HCT116 (cell line): ENCODE measurements around the gene CUEDC1. TPM values are rescaled to one million over a fixed set of nuclear protein-coding genes. Genes with fewer than 3 reads are reported as not detected.
A peak's percentile ranks its signal among the peaks of the same experiment; 100 is the strongest.

Experiments
- ATAC-seq: fragments of 200-7000 bp; cut with Tn5 transposase; 2 replicates; pipeline ENCODE4 v1.9.1; 2020; ENCODE audit warnings: mild to moderate bottlenecking, moderate library complexity
- BruUV-seq: library from RNA; stranded (reverse); fragments of 400-500 nt; replicated peaks from 2 replicates; lab custom pipeline; 2021; lab: Mats Ljungman, UMichigan
- CTCF ChIA-PET: fragments of 300-600 bp; sonication (Branson Sonifier 250); formaldehyde crosslinking; loops from one replicate; lab custom pipeline; 2021; ENCODE audit warnings: antibody characterized with exemption; lab: Charles Lee
- POLR2A ChIA-PET: fragments of 300-600, 350-600 bp; sonication (Branson Sonifier 250); formaldehyde crosslinking; loops from one replicate; lab custom pipeline; 2021; ENCODE audit warnings: antibody characterized with exemption; lab: Charles Lee
- RAD21 ChIA-PET, 2 experiments: fragments of 300-600 bp; sonication (Branson Sonifier 250); formaldehyde crosslinking; loops; one replicate each; lab custom pipeline; 2023; ENCODE audit warnings: low total read pairs in 2 of 2; ENCODE audit not compliant: uncharacterized antibody in 2 of 2, unreplicated experiment in 2 of 2, low non-redundant PET in 1 of 2; lab: Charles Lee
- DNase-seq: peaks from one replicate; pipeline ENCODE4 v3.0.0-alpha.2; 2010; ENCODE audit warnings: low read depth, low spot score
- H2AFZ ChIP-seq: fragments of 200-600 bp; shearing (Covaris generic), sonication (generic); 2 replicates; pipeline ENCODE4 v1.6.1; 2017; ENCODE audit warnings: low read depth, mixed run types, mixed read lengths, antibody characterized with exemption, low read length; ENCODE audit not compliant: poor library complexity, severe bottlenecking
- H3K27ac ChIP-seq: 2 replicates; pipeline ENCODE4 v1.5.1; 2012; ENCODE audit warnings: low read depth, low read length
- H3K27me3 ChIP-seq: fragments of 200-600 bp; sonication (generic); 2 replicates; pipeline ENCODE4 v1.6.1; 2016; ENCODE audit warnings: mixed run types, low read length, mixed read lengths; ENCODE audit not compliant: insufficient read depth
- H3K36me3 ChIP-seq, 2 experiments: fragments of 200-500 bp in 1 of 2; fragments of 200-600 bp in 1 of 2; sonication (Bioruptor generic) in 1 of 2; sonication (generic) in 1 of 2; 2 replicates each; pipeline versions ENCODE4 v1.5.1 to v1.6.1; 2014 to 2016; ENCODE audit warnings: low read length in 2 of 2, inconsistent platforms in 1 of 2, mixed read lengths in 1 of 2, mixed run types in 1 of 2; ENCODE audit not compliant: insufficient read depth in 2 of 2, control insufficient read depth in 1 of 2
- H3K4me1 ChIP-seq, 2 experiments: fragments of 200-600 bp in 1 of 2; sonication (generic) in 1 of 2; 2 replicates each; pipeline versions ENCODE4 v1.5.1 to v1.6.1; 2012 to 2017; ENCODE audit warnings: low read length in 2 of 2, inconsistent platforms in 1 of 2, mild to moderate bottlenecking in 1 of 2, mixed read lengths in 1 of 2, mixed run types in 1 of 2, moderate library complexity in 1 of 2; ENCODE audit not compliant: insufficient read depth in 2 of 2, control insufficient read depth in 1 of 2
- H3K4me2 ChIP-seq: fragments of 200-600 bp; sonication (generic); 2 replicates; pipeline ENCODE4 v1.6.1; 2017; ENCODE audit warnings: mixed run types, low read length, mixed read lengths
- H3K4me3 ChIP-seq, 2 experiments: fragments of 200-600 bp in 1 of 2; sonication (generic) in 1 of 2; replicated peaks in 1 of 2; 2 replicates each; pipeline ENCODE4 v1.5.1; 2011 to 2016; ENCODE audit warnings: low read length in 2 of 2, control low read depth in 1 of 2, low read depth in 1 of 2, mild to moderate bottlenecking in 1 of 2, mixed read lengths in 1 of 2, mixed run types in 1 of 2
- H3K79me2 ChIP-seq: fragments of 200-600 bp; sonication (generic); 2 replicates; pipeline ENCODE4 v1.6.1; 2017; ENCODE audit warnings: mild to moderate bottlenecking, mixed run types, low read length, moderate library complexity, mixed read lengths; ENCODE audit not compliant: insufficient read depth
- H3K9ac ChIP-seq: fragments of 200-600 bp; sonication (generic); 2 replicates; pipeline ENCODE4 v1.6.1; 2016; ENCODE audit warnings: low read length, mixed read lengths
- H3K9me2 ChIP-seq: fragments of 200-600 bp; sonication (generic), shearing (Covaris generic); 2 replicates; pipeline ENCODE4 v1.6.1; 2017; ENCODE audit warnings: mixed run types, mild to moderate bottlenecking, moderate library complexity; ENCODE audit not compliant: insufficient read depth
- H3K9me3 ChIP-seq, 2 experiments: fragments of 200-500 bp in 1 of 2; fragments of 200-600 bp in 1 of 2; sonication (Bioruptor generic) in 1 of 2; sonication (generic) in 1 of 2; 2 replicates each; pipeline ENCODE4 v1.6.1; 2014 to 2017; ENCODE audit warnings: low read length in 2 of 2, mixed read lengths in 2 of 2, inconsistent platforms in 1 of 2, low read depth in 1 of 2, mild to moderate bottlenecking in 1 of 2, mixed run types in 1 of 2, moderate library complexity in 1 of 2; ENCODE audit not compliant: control insufficient read depth in 1 of 2, insufficient read depth in 1 of 2
- H4K20me1 ChIP-seq: fragments of 200-600 bp; sonication (generic), shearing (Covaris generic); 2 replicates; pipeline ENCODE4 v1.6.1; 2017; ENCODE audit warnings: mixed run types, mild to moderate bottlenecking, moderate library complexity; ENCODE audit not compliant: insufficient read depth
- CEBPB ChIP-seq: IDR thresholded peaks from 2 replicates; pipeline ENCODE4 v1.6.1; 2012; ENCODE audit warnings: low read depth
- POLR2AphosphoS5 ChIP-seq: IDR thresholded peaks from 2 replicates; pipeline ENCODE4 v1.6.1; 2011; ENCODE audit warnings: mild to moderate bottlenecking, low read depth, low read length, moderate library complexity
- RAD21 ChIP-seq: IDR thresholded peaks from 2 replicates; pipeline ENCODE4 v1.6.1; 2012; ENCODE audit warnings: low read depth, mild to moderate bottlenecking
- YY1 ChIP-seq: IDR thresholded peaks from 2 replicates; pipeline ENCODE4 v1.6.1; 2011; ENCODE audit warnings: low read length, low read depth, moderate library complexity, mild to moderate bottlenecking; ENCODE audit not compliant: insufficient replicate concordance; ENCODE audit errors: extremely low read depth
- ZFX ChIP-seq: fragments of 450-650 bp; IDR thresholded peaks from 2 replicates; pipeline ENCODE4 v1.6.1; 2017
- intact Hi-C: fragments of 100-400 bp; cut with micrococcal nuclease; formaldehyde crosslinking; loops from 2 replicates; pipeline ENCODE4 v1.10.0; 2022
- total RNA-seq: library from RNA; stranded (reverse); gene quantifications from one replicate; pipeline ENCODE4 v1.2.1, GENCODE V29; 2021; ENCODE audit not compliant: unreplicated experiment

CUEDC1 gene
- total RNA-seq, 1 experiment from 2014 or later: 60.2 TPM

DNA sequence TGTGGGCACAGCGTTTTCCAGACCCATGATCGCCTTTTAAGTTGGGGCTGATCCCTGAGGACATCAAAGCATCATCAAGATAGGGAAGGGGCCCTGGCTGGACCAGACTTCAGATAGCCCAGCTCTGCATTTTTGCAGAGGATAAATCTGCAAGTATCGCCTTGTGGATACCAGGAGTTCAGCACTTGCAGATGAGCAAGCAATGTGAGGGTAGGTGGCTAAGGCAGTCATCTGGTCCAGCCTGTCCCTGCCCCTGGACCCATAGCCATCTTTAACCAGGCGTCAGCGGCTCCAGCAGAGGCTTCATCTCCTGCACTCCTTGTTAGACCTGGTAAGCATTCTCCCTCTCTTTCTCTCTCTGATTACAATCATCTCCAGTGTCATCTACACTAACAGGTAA is 96.4 kb downstream of the CUEDC1 start:
- Histone ChIP-seq H3K4me1 (peaks cover 50 to 72% of the 10 kb centered on the region in 2 experiments), H3K9ac (no peak overlapping the region), H3K36me3 (no peaks in the 10 kb centered on the region), H2AFZ (no peak overlapping the region), H3K4me2 (no peak overlapping the region), H3K79me2 (no peaks in the 10 kb centered on the region), H3K9me3 (no peaks in the 10 kb centered on the region), H3K27ac (no peak overlapping the region), H3K4me3 (no peak overlapping the region), H3K9me2 (no peaks in the 10 kb centered on the region), H3K27me3 (no peaks in the 10 kb centered on the region), H4K20me1 (no peaks in the 10 kb centered on the region)
- POLR2A ChIA-PET: interaction anchor here (1.2 to 4.2 kb wide), 3 partner anchors 96 to 139 kb away, joined by 4 to 53 read pairs (median 5); partner anchors contain the start of genes CUEDC1 and VEZF1
- BruUV-seq: no TSS peak
- intact Hi-C loops: loop anchor here (1.0 to 2.0 kb wide), 4 partner anchors 94 to 254 kb away; no protein-coding TSS in a partner anchor
- CTCF ChIA-PET: interaction anchor here (1.0 to 12.4 kb wide), 9 partner anchors 8 to 254 kb away, joined by 3 to 288 read pairs (median 8); partner anchors contain the start of genes MRPS23, SRSF1 and VEZF1
- ATAC-seq (no peak), DNase-seq (no peak)
- TF ChIP-seq RAD21: no peak
- TF ChIP-seq POLR2AphosphoS5: peak; percentile 30; the same call in 1 of the 2 replicates
- RAD21 ChIA-PET: interaction anchor here in 1 of 2 experiments (1.4 kb wide), 1 partner anchor 131 kb away, joined by 3 read pairs; no protein-coding TSS in a partner anchor

DNA sequence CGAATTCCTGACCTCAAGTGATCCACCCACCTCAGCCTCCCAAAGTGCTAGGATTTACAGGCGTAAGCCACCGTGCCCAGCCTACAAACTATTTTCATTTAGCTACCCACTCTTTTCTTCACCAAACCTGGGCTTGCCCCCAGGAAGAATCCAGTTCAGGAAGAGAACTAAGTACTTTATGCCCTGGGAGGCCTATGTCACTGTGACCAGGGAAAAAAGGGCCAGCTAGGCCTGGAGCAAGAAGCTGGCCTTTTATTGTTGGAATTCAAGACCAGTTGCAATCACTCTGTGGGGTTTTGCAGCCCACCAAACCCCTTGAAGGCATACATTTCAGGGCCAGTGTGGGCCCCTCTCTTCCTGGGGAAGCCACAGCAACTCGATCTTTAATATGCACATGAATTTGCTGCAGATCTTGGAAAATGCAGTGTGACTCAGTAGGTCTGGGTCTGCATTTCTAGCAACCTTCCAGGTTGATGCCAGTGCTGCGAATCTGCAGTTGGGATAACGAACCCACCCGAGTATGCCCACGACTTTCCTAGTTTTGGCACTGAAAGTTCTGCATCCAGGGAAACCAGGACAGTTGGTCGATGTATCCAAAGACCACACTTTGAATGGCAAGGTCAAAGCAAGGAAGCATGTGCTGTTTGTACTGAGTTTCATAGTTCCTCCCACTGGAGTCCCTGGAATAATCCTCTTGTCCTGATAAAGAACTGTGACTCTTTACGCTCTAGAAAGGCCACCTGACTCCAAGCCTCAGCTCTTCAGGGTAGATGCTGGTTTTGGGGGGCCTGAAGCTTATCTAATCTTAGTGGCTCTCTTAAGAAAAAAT is 98.2 kb downstream of the CUEDC1 start:
- BruUV-seq: no TSS peak
- Histone ChIP-seq H3K4me1 (peaks cover 37 to 58% of the 10 kb centered on the region in 2 experiments), H2AFZ (no peak overlapping the region), H3K79me2 (no peaks in the 10 kb centered on the region), H3K4me3 (no peak overlapping the region), H3K9me3 (no peaks in the 10 kb centered on the region), H3K4me2 (no peak overlapping the region), H3K9me2 (no peaks in the 10 kb centered on the region), H3K27ac (no peak overlapping the region), H3K27me3 (no peaks in the 10 kb centered on the region), H3K36me3 (no peaks in the 10 kb centered on the region), H3K9ac (no peak overlapping the region), H4K20me1 (no peaks in the 10 kb centered on the region)
- no peak for ATAC-seq
- ChIA-PET POLR2A (no interaction called here), RAD21 (interaction anchor here in 1 of 2 experiments (0.7 to 0.8 kb wide), 2 partner anchors 46 to 138 kb away, joined by 3 read pairs; no protein-coding TSS in a partner anchor), CTCF (interaction anchor here (1.2 to 12.4 kb wide), 5 partner anchors 12 to 138 kb away, joined by 3 to 288 read pairs (median 28); partner anchors contain the start of gene VEZF1)
- intact Hi-C loops: no loop called here
- TF ChIP-seq YY1 (no peak), CEBPB (no peak), ZFX (peak; percentile 14; the same call in 1 of the 2 replicates)
- no peak for DNase-seq
